ENCODE results near the gene TMEM175.

GRCh38 chr4:896216-896615 lies 36.0 kb upstream of the TMEM175 start:
- TF ChIP-seq POLR2A (IDR thresholded peaks at IDR 0.05; ENCODE audit: low read length) (no peak), GATA1 (IDR thresholded peaks at IDR 0.05; ENCODE audit: low read depth, low read length) (no peak)
